PC-9 (cell line): ENCODE results near the gene GABRA1. TPM values are rescaled to one million over a fixed set of nuclear protein-coding genes. Genes with fewer than 3 reads are reported as not detected.

Experiments
- BruUV-seq: library from RNA; stranded (reverse); fragments of 400-500 nt; replicated peaks from 2 replicates; lab custom pipeline; 2021; lab: Mats Ljungman, UMichigan
- CTCF ChIA-PET: fragments of 300-600 bp; sonication (Branson Sonifier 250); formaldehyde crosslinking; loops from one replicate; lab custom pipeline; 2022; ENCODE audit warnings: antibody characterized with exemption; lab: Charles Lee
- POLR2A ChIA-PET: fragments of 300-600 bp; sonication (Branson Sonifier 250); formaldehyde crosslinking; loops from one replicate; lab custom pipeline; 2022; ENCODE audit warnings: antibody characterized with exemption; ENCODE audit not compliant: unreplicated experiment; lab: Charles Lee
- DNase-seq, 2 experiments: peaks; one replicate each; pipeline versions ENCODE4 v3.0.0 to v3.0.0-alpha.2; 2015 to 2022; ENCODE audit warnings: mixed read lengths in 1 of 2
- H2AFZ ChIP-seq: fragments of 200-600 bp; sonication (generic); 2 replicates; pipeline ENCODE4 v1.8.1; 2017; ENCODE audit warnings: antibody characterized with exemption
- H3F3A ChIP-seq: fragments of 200-600 bp; sonication (generic); 2 replicates; pipeline ENCODE4 v1.8.1; 2017; ENCODE audit warnings: antibody characterized with exemption, mild to moderate bottlenecking, low read depth; ENCODE audit not compliant: insufficient read depth
- H3K27ac ChIP-seq: fragments of 200-600 bp; sonication (generic); 2 replicates; pipeline ENCODE4 v1.6.1; 2016; ENCODE audit warnings: mixed run types
- H3K27me3 ChIP-seq: fragments of 200-600 bp; sonication (generic); 2 replicates; pipeline ENCODE4 v1.6.1; 2016; ENCODE audit warnings: low read depth, mixed run types; ENCODE audit not compliant: insufficient read depth
- H3K36me3 ChIP-seq: fragments of 200-600 bp; sonication (generic); 2 replicates; pipeline ENCODE4 v1.6.1; 2016; ENCODE audit warnings: low read depth, mixed run types
- H3K4me1 ChIP-seq: fragments of 200-600 bp; sonication (generic); replicated peaks from 2 replicates; pipeline ENCODE4 v1.6.1; 2016; ENCODE audit warnings: mixed run types; ENCODE audit not compliant: insufficient read depth
- H3K4me2 ChIP-seq: fragments of 200-600 bp; sonication (generic); 2 replicates; pipeline ENCODE4 v1.6.1; 2017; ENCODE audit warnings: mixed run types
- H3K4me3 ChIP-seq: fragments of 200-600 bp; sonication (generic); 2 replicates; pipeline ENCODE4 v1.6.1; 2016; ENCODE audit warnings: mixed run types
- H3K79me2 ChIP-seq: fragments of 200-600 bp; sonication (generic); 2 replicates; pipeline ENCODE4 v1.6.1; 2017; ENCODE audit warnings: low read depth, mixed run types
- H3K9me2 ChIP-seq: fragments of 200-600 bp; sonication (generic); 2 replicates; pipeline ENCODE4 v1.8.1; 2017; ENCODE audit warnings: mild to moderate bottlenecking; ENCODE audit not compliant: insufficient read depth
- H3K9me3 ChIP-seq: fragments of 200-600 bp; sonication (generic); 2 replicates; pipeline ENCODE4 v1.8.1; 2016; ENCODE audit warnings: low read depth; ENCODE audit not compliant: insufficient read depth
- H4K20me1 ChIP-seq: fragments of 200-600 bp; sonication (generic); 2 replicates; pipeline ENCODE4 v1.8.1; 2017; ENCODE audit not compliant: insufficient read depth
- EZH2 ChIP-seq: fragments of 200-600 bp; sonication (generic); IDR thresholded peaks from 2 replicates; pipeline ENCODE4 v1.8.0; 2017; ENCODE audit warnings: antibody characterized with exemption, low read depth
- intact Hi-C: fragments of 100-400 bp; cut with micrococcal nuclease; formaldehyde crosslinking; loops from one replicate; pipeline ENCODE4 v1.10.0; 2022; ENCODE audit not compliant: unreplicated experiment
- total RNA-seq: library from RNA; stranded (reverse); gene quantifications from 2 replicates; pipeline ENCODE4 v1.2.3, GENCODE V29; 2021
- TF ChIP-seq, protein P1 (sequence below): fragments of 200-600 bp; sonication (generic); conservative IDR thresholded peaks from 2 replicates; pipeline ENCODE4 v1.6.1; 2017; ENCODE audit warnings: mixed run types, antibody characterized with exemption, mild to moderate bottlenecking, moderate library complexity

Gene GABRA1
- total RNA-seq, 1 experiment from 2014 or later, result not detected

DNA sequence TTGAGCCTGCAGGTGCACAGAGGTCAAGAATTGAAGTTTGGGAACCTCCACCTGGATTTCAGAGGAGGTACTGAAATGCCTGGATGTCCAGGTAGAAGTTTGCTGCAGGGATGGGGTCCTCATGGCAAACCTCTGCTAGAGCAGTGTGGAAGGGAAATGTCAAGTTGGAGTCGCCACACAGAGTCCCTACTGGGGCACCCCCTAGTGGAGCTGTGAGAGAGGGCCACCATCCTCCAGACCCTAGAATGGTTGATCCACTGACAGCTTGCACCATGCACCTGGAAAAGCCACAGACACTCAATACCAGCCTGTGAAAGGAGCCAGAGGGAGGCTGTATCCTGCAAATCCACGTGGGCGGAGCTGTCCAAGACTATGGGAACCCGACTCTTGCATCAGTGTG lies 78.0 kb downstream of the GABRA1 start:
- Histone ChIP-seq H3K4me1 (no peaks in the 10 kb centered on the region), H2AFZ (no peak overlapping the region), H3K9me3 (no peaks in the 10 kb centered on the region), H3K4me3 (no peak overlapping the region), H3F3A (no peaks in the 10 kb centered on the region), H3K9me2 (no peaks in the 10 kb centered on the region), H3K27ac (no peak overlapping the region), H3K79me2 (no peaks in the 10 kb centered on the region), H3K4me2 (no peak overlapping the region), H4K20me1 (no peaks in the 10 kb centered on the region), H3K27me3 (no peaks in the 10 kb centered on the region), H3K36me3 (no peaks in the 10 kb centered on the region)
- intact Hi-C loops, result no loop called here
- no peak for TF ChIP-seq EZH2
- TF ChIP-seq, protein P1, sequence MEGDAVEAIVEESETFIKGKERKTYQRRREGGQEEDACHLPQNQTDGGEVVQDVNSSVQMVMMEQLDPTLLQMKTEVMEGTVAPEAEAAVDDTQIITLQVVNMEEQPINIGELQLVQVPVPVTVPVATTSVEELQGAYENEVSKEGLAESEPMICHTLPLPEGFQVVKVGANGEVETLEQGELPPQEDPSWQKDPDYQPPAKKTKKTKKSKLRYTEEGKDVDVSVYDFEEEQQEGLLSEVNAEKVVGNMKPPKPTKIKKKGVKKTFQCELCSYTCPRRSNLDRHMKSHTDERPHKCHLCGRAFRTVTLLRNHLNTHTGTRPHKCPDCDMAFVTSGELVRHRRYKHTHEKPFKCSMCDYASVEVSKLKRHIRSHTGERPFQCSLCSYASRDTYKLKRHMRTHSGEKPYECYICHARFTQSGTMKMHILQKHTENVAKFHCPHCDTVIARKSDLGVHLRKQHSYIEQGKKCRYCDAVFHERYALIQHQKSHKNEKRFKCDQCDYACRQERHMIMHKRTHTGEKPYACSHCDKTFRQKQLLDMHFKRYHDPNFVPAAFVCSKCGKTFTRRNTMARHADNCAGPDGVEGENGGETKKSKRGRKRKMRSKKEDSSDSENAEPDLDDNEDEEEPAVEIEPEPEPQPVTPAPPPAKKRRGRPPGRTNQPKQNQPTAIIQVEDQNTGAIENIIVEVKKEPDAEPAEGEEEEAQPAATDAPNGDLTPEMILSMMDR, result no peak
- POLR2A ChIA-PET, result no interaction called here
- CTCF ChIA-PET, result no interaction called here
- BruUV-seq, result no TSS peak
- no peak for DNase-seq

DNA sequence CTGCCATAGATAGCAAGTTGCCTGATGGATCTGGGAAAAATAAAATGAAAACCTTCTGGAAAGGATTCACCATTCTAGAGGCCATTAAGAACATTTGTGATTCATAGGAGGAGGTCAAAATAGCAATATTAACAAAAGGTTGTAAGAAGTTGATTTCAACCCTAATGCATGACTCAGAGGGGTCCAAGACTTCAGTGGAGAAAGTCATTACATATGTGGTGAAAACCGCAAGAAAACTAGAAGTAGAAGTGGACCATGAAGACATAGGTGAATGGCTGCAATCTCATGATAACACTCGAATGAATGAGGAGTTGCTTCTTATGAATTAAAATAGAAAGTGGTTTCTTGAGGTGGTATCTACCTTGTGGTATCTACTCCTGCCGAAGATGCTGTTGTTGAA lies 86.6 kb downstream of the GABRA1 start:
- BruUV-seq, result no TSS peak
- TF ChIP-seq EZH2, result no peak
- TF ChIP-seq, protein P1, result no peak
- Histone ChIP-seq H3K9me2 (no peaks in the 10 kb centered on the region), H3K79me2 (no peaks in the 10 kb centered on the region), H3K36me3 (no peaks in the 10 kb centered on the region), H4K20me1 (no peaks in the 10 kb centered on the region), H3K27me3 (no peaks in the 10 kb centered on the region), H3K4me2 (no peak overlapping the region), H3K9me3 (no peaks in the 10 kb centered on the region), H3K4me3 (no peak overlapping the region), H3F3A (no peaks in the 10 kb centered on the region), H3K27ac (no peak overlapping the region), H2AFZ (no peak overlapping the region), H3K4me1 (no peaks in the 10 kb centered on the region)
- ChIA-PET CTCF (no interaction called here), POLR2A (no interaction called here)
- DNase-seq, result no peak
- intact Hi-C loops, result no loop called here

DNA sequence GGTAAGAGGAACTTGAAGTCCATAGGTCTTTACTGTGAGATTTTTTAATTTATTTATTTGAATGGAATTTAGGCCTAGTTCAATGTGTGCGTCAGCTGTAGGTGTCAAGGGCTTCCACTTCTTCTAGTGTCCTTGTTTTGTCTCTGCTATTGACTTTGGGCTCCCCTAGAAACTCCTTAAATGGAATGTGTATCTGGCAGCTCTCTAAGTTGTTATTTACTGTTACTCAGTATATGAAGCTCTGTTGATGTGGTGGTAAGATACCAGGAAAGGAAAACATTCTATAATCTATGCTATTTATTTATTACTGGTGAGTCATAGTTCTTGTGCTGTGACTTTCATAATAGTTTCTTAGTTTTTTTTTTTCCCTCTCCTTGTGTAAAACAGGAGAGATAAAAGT lies 97.1 kb downstream of the GABRA1 start:
- Histone ChIP-seq H4K20me1 (no peaks in the 10 kb centered on the region), H3K9me2 (no peaks in the 10 kb centered on the region), H3F3A (no peaks in the 10 kb centered on the region), H3K36me3 (no peaks in the 10 kb centered on the region), H2AFZ (no peak overlapping the region), H3K27me3 (no peaks in the 10 kb centered on the region), H3K27ac (no peak overlapping the region), H3K4me3 (no peak overlapping the region), H3K79me2 (no peaks in the 10 kb centered on the region), H3K4me1 (no peaks in the 10 kb centered on the region), H3K9me3 (no peaks in the 10 kb centered on the region), H3K4me2 (no peak overlapping the region)
- intact Hi-C loops, result no loop called here
- BruUV-seq, result no TSS peak
- ChIA-PET CTCF (no interaction called here), POLR2A (no interaction called here)
- TF ChIP-seq EZH2, result no peak
- TF ChIP-seq, protein P1, result no peak
- peak in 1 of 2 experiments; percentile 41 for DNase-seq
